Panc1 (cell line): ENCODE results near the gene CHRNE.
"Not testable (repeated sequence)": the region's sequence is repeated elsewhere in the genome, so short reads cannot be mapped to it uniquely, and the experiment has no call there.

ENCODE experiments used
- CTCF ChIP-seq: fragments of 450-650 bp; IDR thresholded peaks from 2 replicates; pipeline ENCODE4 v1.5.1; 2017; ENCODE audit warnings: mild to moderate bottlenecking
- POLR2AphosphoS5 ChIP-seq: IDR thresholded peaks from 2 replicates; pipeline ENCODE4 v1.6.1; 2012; ENCODE audit warnings: mild to moderate bottlenecking, low read depth, low read length, moderate library complexity
- REST ChIP-seq, 2 experiments: IDR thresholded peaks; 2 replicates each; pipeline ENCODE4 v1.6.1; 2011 to 2012; ENCODE audit warnings: low read depth in 2 of 2, control low read depth in 1 of 2, low read length in 1 of 2, mild to moderate bottlenecking in 1 of 2, moderate library complexity in 1 of 2; ENCODE audit not compliant: insufficient read depth in 1 of 2
- SIN3A ChIP-seq: IDR thresholded peaks from 2 replicates; pipeline ENCODE4 v1.6.1; 2012; ENCODE audit warnings: low read depth, mild to moderate bottlenecking, low read length, moderate library complexity, borderline replicate concordance; ENCODE audit not compliant: insufficient read depth
- TCF7L2 ChIP-seq: IDR thresholded peaks from 2 replicates; pipeline ENCODE4 v1.6.1; 2011; ENCODE audit warnings: mild to moderate bottlenecking, low read depth, low read length, inconsistent platforms

- TF ChIP-seq CTCF; POLR2AphosphoS5; TCF7L2; REST (IDR thresholded peaks at IDR 0.05; ENCODE audit: insufficient read depth in 1 of 2, low read depth in 2 of 2, low read length in 1 of 2); SIN3A: not testable (repeated sequence)
These were observed 11.7 kb upstream of the CHRNE start for GRCh38 chr17:4914551-4914950.
